HG02870 (cell line): ENCODE data around the gene CDV3.
A peak's percentile ranks its signal among the peaks of the same experiment; 100 is the strongest.

ENCODE experiments used
- ATAC-seq: cut with Tn5 transposase; IDR thresholded peaks from one replicate; pipeline ENCODE4 v1.9.1; 2021; ENCODE audit warnings: mild to moderate bottlenecking, moderate library complexity; ENCODE audit not compliant: unreplicated experiment

Gene CDV3

DNA sequence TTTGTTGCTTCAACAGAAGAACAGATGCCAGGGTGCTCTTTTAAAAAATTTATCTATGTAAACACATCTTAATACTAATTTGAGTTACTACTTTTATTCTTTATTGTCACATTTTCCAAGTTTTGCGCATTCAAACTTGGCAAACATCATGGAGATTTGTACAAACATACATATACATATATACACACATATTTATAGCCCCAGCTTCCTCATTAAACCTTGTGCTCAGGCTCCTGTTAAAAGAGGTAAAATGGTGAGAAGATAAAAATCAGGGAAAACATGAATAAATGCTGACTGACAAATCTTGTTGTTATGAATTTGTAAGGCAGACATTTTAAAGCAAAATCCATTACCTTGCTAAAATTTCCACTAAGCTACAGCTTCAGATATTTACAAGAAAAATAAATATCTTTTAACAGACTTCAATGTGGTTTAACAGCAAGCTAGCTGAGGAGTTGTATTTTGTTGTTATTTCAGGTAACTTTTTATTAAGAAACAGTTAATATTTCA is 27.1 kb downstream of the CDV3 start:
- ATAC-seq: no peak

DNA sequence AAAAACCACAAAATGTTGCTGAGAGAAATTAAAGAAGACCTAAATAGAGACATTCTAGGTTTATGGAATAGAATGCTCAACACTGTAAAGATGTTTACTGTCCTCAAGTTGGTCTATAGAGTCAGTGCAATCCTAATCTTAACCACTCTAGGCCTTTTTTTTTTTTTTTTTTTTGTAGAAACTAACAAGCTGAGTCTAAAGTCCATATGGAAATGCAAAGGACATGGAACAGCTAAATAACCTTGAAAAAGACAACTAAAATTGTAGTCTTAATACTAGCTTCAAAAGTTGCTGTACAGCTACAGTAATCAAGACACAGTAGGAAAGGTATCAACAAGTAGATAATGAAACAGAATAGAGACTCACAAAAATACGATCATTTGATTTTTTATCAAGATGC is 32.9 kb downstream of the CDV3 start:
- ATAC-seq: no peak

DNA sequence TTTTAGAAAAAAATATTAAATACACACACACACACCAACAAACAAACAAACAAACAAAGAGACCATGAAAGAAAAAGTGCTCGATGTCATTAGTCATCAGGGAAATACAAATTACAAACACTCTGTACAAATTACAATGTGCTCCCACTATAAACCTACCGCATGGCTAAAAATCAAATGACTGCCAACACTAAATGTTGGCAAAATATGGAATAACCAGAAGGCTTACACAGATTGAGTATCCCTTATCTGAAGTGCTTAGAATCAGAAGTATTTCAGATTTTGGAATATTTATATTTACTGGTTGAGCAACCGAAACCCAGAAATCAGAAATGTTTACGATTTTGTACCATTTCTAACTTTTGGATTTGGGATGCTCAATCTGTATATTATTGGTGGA is 33.4 kb downstream of the CDV3 start:
- ATAC-seq: no peak

DNA sequence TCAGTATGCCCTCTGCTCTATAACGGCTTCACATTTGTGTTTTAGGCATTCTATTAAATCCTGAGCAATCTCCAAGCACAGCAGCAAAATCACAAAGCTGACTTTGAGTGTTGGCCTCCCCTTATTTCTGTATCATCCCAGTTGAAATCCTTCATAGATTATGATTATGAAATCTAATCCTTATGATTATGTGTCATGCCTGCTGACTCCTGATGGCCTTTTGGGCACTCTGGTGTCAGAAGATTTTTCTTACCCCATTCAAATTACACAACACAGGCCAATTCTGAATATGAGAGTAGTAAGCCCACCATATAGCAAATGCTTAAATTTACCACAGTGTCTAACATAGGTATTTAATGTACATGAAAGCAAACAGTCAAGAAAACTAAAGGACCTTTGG is 34.3 kb downstream of the CDV3 start:
- ATAC-seq: no peak

DNA sequence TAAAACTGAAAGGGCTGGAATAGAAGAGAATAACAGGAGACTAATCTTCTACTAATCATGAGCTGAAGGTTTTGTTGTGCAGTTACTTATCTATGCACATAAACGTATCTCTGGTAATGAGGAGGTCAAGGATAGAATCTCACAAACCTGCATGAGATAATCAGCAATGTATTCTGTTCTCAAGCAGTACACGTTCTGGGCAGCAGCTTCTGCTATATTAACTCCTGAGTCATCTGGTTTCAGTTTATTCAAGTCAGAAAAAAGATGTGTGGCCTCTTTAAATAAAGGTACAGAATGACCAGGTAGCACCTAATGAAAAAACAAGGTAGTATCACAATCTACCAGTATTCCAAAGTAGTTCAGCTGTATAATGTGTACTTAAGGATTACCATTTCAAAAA is 34.9 kb downstream of the CDV3 start:
- ATAC-seq: no peak

DNA sequence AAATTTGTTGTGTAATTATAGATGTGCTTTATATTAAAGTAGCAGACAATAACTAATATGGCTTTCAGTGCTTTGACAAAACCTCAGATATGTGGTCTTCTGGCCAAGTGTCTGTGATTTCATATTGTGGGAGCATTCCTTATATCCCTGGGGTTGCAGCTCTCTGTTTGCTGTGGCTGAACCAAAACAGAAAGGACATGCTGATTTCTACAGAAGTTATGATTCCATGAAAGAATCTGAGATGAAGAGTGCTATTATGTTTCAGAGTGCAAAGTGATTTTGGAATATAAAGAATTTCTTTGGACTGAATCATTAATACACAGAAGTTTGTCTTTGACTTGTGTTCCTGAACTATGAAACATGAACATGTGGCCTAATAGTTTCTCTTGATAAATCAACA is 36.5 kb downstream of the CDV3 start:
- no peak for ATAC-seq

DNA sequence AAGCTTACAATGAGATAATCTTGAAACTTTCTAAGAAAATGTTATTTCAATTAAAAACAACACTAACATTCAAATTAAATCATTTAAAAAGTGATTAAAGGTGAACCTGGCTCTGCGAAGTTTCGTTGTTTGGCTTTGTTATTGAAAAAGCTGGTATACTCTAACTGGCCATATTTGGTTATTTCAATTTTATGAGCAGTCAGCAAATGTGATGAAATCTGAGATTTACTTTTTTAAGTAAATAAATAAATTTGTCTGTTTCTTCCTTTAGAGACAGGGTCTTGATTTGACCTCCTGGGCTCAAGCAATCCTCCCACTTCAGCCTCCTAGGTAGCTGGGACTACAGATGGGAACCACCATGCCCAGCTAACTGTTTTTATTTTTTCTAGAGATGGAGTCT is 38.0 kb downstream of the CDV3 start:
- no peak for ATAC-seq

DNA sequence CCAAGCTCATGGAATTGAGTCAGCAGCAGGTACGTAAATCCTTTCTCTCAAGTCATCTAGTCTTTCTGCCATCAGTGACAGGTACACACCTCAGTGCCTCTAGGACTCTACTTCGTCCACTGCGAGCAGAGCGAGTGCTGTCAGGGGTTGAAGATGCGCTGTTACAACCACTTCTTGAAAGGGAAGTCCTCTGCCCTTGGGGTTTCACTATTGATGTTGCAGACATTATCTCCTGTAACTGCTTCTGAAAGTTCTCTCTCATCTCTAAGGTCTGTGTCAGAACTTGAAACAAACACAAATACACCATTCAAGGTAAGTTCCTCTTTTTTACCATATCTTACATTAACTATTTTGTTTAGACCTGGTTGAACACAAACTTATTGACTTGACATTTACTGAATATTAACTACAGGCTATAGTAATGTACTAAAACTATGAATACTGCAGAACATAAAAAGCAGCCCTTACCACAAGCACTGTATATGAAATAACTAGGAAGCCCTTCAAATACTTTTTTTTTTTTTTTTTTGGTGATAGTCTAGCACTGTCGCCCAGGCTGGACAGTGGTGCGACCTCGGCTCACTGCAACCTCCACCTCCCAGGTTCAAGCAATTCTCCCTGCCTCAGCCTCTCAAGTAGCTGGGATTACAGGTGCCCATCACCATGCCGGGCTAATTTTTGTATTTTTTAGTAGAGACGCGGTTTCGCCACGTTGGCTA is 46.7 kb downstream of the CDV3 start:
- peak; percentile 99 for ATAC-seq

DNA sequence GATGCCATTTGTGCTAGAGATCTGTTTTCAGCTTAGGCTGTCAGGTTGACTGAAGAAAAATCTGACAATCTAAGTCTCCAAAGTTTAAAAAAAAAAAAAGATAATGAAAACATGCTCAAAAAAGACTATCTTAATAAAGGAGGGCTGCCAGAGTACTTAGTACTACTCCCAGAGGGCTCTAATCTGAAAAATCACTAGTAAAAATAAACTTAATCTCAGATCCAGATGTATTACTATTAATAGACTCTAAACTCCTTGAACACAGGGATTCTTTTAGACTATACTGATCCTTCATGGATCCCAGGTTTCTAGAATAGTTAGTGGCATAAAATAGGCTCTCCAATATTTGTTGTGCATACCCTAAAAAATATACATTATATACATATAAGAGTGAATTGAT is 54.3 kb downstream of the CDV3 start:
- no peak for ATAC-seq

DNA sequence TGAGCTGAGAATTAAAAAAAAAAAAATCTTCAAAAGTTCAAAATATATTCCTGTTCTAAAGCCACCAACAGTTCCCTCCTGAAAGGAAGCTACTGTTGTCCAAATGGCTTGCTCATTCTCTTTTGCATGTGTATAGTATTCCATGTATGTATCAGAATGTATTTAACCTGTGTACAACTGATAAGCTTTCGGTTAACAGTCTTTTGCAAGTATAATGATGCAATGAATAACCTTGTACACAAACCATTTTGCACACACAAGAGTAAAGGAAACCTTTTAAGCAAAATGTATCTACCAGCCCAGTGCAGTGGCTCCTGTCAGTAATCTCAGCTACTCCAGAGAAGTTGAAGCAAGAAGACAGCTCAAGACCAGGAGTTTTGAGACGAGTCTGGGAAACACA is 55.7 kb downstream of the CDV3 start:
- ATAC-seq: no peak

DNA sequence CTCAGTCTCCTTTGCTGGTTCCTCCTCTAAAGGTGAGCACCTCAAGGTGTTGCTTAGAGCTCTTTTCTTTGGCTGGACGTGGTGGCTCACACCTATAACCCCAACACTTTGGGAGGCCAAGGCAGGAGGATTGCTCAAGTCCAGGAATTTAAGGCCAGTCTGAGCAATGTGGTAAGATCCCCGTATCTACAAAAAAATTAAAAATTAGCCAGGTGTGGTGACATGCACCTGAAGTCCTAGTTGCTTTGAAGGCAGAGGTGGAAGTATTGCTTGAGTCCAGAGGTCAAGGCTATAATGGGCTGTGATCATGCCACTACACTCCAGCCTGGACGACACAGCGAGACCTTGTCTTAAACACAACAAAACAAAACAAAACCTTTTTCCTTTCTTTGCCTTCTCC is 60.0 kb downstream of the CDV3 start:
- ATAC-seq: no peak
